Renal cortical epithelial cell (primary cell): ENCODE measurements around the gene RNASEH2B. TPM values are rescaled to one million over a fixed set of nuclear protein-coding genes. Genes with fewer than 3 reads are reported as not detected.

Source experiments
- DNase-seq: peaks from one replicate; pipeline ENCODE4 v3.0.0-alpha.2; 2011; ENCODE audit warnings: low read depth
- total RNA-seq: library from RNA; depleted of rRNA; stranded (reverse); fragments of >200 nt; gene quantifications from 2 replicates; pipeline ENCODE4 v1.2.3, GENCODE V29; 2014

Gene RNASEH2B
- total RNA-seq, 1 donor from 2014 or later = 32.7 TPM

- no peak for DNase-seq
Measured at GRCh38 chr13:50907781-50908180, 1.8 kb upstream of the RNASEH2B start.

- no peak for DNase-seq
Measured at GRCh38 chr13:50908371-50908770, 1.2 kb upstream of the RNASEH2B start.

- peak; percentile 19 for DNase-seq
Measured at GRCh38 chr13:50910485-50910805, 854 bp downstream of the RNASEH2B start.

GRCh38 chr13:50911081-50911631 is 1.6 kb downstream of the RNASEH2B start:
- DNase-seq = peak; percentile 6

GRCh38 chr13:50911937-50912795 is 2.6 kb downstream of the RNASEH2B start:
- DNase-seq = peak; percentile 75

GRCh38 chr13:50912851-50913250 is 3.3 kb downstream of the RNASEH2B start:
- DNase-seq = no peak

- no peak for DNase-seq
Measured at GRCh38 chr13:50914176-50914700, 4.6 kb downstream of the RNASEH2B start.

- no peak for DNase-seq
Measured at GRCh38 chr13:50914848-50915247, 5.3 kb downstream of the RNASEH2B start.

- DNase-seq = no peak
Measured at GRCh38 chr13:50915565-50915964, 6.0 kb downstream of the RNASEH2B start.

- no peak for DNase-seq
Measured at GRCh38 chr13:50916701-50917184, 7.2 kb downstream of the RNASEH2B start.

GRCh38 chr13:50917572-50917971 is 8.0 kb downstream of the RNASEH2B start:
- no peak for DNase-seq

GRCh38 chr13:50918567-50918966 is 9.0 kb downstream of the RNASEH2B start:
- no peak for DNase-seq

GRCh38 chr13:50919277-50919676 is 9.7 kb downstream of the RNASEH2B start:
- no peak for DNase-seq

GRCh38 chr13:50921706-50922105 is 12.1 kb downstream of the RNASEH2B start:
- no peak for DNase-seq

- DNase-seq = peak; percentile 27
Measured at GRCh38 chr13:50923272-50923671, 13.7 kb downstream of the RNASEH2B start.

- DNase-seq = no peak
Measured at GRCh38 chr13:50924025-50924424, 14.4 kb downstream of the RNASEH2B start.

- DNase-seq = no peak
Measured at GRCh38 chr13:50927701-50928100, 18.1 kb downstream of the RNASEH2B start.

GRCh38 chr13:50928102-50928501 is 18.5 kb downstream of the RNASEH2B start:
- DNase-seq = no peak

GRCh38 chr13:50928659-50929462 is 19.3 kb downstream of the RNASEH2B start:
- no peak for DNase-seq

- DNase-seq = no peak
Measured at GRCh38 chr13:50932091-50932490, 22.5 kb downstream of the RNASEH2B start.

GRCh38 chr13:50934735-50935435 is 25.3 kb downstream of the RNASEH2B start:
- no peak for DNase-seq

- no peak for DNase-seq
Measured at GRCh38 chr13:50936679-50937078, 27.1 kb downstream of the RNASEH2B start.
